Measurements from ENCODE around the gene ABL2.
"Not testable (repeated sequence)": the region's sequence is repeated elsewhere in the genome, so short reads cannot be mapped to it uniquely, and the experiment has no call there.

ABL2 gene

GRCh38 chr1:179167418-179167777 is 62.1 kb downstream of the ABL2 start:
- DNase-seq: no peak

DNA sequence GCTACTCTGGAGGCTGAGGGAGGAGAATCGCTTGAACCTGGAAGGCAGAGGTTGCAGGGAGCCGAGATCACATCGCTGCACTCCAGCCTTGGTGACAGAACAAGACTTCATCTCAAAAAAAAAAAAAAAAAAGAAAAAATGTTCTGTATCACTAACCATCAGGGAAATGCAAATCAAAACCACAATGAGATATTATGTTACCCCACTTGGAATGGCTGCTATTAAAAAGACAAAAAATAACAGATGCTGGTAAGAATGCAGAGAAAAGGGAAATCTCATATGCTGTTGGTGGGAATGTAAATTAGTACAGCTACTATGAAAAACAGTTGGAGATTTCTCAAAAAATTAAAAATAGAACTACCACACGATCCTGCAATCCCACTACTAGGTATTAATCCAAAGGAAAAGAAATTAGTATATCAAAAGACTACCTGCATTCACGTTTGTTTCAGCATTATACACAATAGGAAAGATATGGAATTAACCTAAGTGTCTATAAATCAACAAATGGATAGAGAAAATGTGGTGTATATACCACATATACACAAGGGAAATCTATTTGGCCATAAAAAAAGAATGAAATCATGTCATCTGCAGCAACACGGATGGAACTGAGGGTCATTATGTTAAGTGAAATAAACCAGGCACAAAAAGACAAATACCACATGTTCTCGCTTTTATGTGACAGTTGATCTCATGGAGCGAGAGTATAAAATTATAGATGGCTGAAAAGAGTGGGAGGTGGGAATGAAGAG is 62.6 kb downstream of the ABL2 start:
- no peak for DNase-seq

GRCh38 chr1:179164494-179164893 is 65.0 kb downstream of the ABL2 start:
- DNase-seq: no peak

DNA sequence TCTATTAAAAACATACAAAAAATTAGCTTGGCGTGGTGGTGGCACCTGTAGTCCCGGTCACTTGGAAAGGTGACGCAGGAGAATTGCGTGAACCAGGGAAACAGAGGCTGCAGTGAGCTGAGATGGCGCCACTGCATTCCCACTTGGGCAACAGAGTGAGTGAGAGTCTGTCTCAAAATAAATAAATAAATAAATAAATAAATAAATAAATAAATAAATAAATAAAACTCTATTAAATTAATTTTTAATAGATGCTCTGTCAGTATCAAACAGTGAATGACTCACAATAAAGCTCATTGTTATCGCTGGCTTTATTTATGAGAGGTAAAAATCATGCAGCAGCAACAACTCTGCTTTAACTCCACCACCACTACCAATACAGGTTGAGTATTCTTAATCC is 72.8 kb downstream of the ABL2 start:
- DNase-seq: no peak

- DNase-seq: no peak
These were observed 73.5 kb downstream of the ABL2 start for GRCh38 chr1:179156026-179156425.

GRCh38 chr1:179155615-179156014 is 73.9 kb downstream of the ABL2 start:
- DNase-seq: no peak

- DNase-seq: no peak
These were observed 75.0 kb downstream of the ABL2 start for GRCh38 chr1:179154437-179154836.

DNA sequence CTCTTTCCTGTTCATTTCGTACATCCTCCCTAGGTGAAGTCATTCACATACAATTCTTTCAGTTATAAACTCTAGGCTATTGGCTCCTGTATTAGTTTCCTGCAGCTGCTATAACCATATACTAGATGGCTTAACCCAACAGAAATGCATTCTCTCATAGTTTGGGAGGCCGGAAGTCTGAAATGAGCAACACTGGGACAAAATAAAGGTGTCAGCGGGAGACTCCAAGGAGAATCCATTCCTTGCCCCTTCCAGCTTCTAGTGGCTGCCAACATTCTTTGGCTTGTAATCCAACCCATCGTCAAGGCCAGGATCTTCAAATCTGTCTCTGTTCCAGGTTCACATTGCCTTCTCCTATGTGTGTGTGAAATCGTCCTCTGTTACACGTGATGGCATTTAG is 76.3 kb downstream of the ABL2 start:
- no peak for DNase-seq

DNA sequence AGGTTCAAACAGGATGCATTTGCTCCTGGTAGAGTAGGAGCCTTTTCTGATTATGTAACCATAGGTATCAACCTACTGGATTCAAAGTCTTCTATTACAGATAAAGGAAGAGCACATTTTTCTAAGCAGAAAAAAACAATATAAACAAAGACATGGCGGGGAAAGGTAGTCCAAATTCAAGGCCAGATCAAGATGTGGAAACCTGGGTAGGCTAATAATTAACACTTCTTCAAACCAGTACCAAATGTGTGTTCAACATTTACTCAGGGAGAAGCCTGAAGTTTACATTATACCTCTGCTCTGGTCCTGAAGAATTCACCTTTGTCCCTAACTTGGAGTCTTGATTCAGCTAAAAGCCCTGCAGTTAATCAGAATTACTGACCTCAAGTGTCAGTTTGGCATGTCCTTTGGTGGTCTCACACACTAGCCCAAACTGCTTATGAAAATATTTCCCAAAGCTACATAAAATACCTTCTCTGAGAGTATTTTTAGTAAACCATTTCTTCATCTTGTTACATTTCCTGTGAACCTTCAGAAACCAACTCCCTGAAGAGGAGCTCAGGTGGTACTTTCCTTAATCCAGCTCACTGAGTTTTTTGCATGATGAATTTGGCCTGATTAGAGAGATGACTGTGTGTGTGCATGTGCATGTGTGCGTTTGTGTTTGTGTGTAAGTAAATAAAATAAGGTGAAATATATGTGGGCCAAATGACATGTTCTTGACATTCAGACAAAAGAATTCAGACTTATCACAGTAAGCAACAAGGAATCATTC is 77.4 kb downstream of the ABL2 start:
- DNase-seq: no peak

- DNase-seq: no peak
These were observed 82.6 kb downstream of the ABL2 start for GRCh38 chr1:179146911-179147310.

- DNase-seq: no peak
These were observed 83.0 kb downstream of the ABL2 start for GRCh38 chr1:179146476-179146875.

- DNase-seq: no peak
These were observed 84.0 kb downstream of the ABL2 start for GRCh38 chr1:179145521-179145920.

DNA sequence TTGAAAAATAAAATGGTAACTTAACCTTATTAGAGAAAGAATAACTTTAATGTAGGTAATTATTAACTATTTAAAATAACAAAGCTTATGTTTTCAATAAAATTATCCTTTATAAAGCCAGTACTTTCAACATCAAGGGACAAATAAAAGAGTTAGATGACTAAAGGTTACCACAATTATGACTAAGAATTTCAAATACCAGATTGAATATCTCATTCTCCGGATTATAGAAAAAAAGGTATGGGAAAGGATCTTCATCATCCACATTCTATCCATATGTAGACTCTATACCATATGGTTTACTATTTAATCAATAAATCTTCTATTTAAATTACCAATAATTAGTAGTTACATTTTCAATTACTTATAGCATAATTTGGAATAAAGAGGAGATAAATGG is 84.9 kb downstream of the ABL2 start:
- no peak for DNase-seq

- no peak for DNase-seq
These were observed 86.2 kb downstream of the ABL2 start for GRCh38 chr1:179143322-179143721.

DNA sequence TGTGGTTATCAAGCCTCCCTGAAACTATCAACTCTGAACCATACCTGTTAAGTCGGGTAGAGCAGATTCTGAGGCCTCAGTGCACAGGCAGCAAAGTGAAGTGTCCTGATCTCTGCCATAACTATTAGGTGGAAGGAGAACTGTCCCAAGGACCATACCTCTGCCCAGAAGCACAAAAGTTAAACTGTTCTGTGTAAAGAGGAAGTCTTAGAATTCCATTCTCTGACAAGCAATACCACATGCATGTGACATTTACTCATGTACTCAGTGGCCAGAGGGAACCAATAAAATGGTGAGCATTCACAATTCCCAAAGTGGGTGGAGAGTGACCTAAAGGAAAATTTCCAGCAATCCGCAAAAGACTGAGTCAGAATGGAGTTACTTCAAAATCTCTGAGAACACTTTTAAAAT is 86.6 kb downstream of the ABL2 start:
- no peak for DNase-seq

DNA sequence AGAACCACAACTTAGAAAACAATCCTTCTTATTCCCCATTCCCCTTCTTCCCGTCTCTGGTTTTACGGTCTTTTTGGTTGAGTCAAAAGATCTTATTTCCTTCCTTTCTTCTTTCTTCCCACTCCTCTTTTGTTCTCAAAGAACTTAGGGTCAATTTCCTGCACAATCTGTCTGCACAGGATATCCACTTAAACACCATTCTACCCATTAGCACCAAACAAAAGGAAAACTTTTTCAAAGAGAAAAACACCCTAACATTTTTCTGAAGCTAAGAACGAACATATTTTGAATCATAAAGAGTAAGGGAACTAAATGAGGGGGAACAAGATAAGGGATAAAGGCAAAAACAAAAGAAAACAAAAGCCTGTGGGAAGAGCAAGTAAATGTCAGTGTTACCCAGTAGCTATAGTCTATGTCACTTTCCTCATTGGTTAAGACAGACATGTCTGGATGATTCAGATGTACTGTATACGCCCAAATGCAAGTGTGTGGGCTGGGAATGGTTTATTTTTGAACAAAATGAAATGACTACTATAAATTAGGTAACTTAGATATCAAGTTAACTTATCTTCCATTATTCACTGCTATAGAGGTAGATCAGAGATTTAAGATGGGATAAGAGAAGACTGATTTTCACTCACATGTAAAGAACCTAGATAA is 87.8 kb downstream of the ABL2 start:
- DNase-seq: no peak

DNA sequence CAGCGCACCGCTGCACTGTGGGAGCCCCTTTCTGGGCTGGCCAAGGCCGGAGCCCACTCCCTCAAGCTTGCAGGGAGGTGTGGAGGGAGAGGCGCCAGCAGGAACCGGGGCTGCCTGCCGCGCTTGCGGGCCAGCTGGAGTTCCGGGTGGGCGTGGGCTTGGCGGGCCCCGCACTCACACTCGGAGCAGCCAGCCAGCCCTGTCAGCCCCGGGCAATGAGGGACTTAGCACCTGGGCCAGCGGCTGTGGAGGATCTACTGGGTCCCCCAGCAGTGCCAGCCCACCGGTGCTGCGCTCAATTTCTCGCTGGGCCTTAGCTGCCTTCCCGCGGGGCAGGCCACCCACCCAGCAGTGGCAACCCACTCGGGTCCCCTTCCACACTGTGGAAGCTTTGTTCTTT is 90.7 kb downstream of the ABL2 start:
- not testable (repeated sequence) for DNase-seq

DNA sequence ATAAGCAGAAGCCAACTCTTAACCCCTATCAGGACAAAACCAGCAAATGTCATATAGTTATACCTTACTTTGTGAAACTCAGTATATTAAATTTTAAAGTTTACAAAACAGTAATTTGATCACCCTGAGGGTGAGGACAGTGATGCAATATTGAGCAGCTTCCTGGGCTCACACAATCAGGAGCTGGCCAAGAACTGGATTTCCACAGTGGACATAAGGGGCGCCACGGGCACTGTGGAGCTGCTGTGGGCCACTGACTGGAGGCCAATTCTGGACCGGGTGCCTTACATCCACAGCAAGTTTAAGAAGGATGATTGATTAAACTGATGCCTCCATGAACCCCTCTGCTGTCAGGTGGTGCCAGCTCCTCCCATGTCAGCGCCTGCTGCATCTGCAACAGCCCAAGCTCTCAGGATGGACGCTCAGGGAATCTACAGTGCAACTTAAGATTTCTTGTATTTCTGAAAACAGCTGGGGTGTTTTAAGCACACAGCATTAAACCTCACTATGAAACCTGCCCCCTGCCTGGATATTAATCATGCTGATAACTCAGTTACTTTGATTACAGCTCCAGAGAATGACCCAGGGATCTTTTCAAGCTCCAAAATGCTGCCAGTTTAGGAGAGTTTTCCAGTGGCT is 91.7 kb downstream of the ABL2 start:
- DNase-seq: no peak

- not testable (repeated sequence) for DNase-seq
These were observed 93.8 kb downstream of the ABL2 start for GRCh38 chr1:179135707-179136106.

DNA sequence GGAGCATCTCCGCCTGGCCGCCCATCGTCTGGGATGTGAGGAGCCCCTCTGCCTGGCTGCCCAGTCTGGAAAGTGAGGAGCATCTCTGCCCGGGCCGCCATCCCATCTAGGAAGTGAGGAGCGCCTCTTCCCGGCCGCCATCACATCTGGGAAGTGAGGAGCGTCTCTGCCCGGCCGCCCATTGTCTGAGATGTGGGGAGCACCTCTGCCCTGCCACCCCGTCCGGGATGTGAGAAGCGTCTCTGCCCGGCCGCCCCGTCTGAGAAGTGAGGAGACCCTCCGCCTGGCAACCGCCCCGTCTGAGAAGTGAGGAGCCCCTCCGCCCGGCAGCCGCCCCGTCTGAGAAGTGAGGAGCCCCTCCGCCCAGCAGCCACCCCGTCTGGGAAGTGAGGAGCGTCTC is 94.3 kb downstream of the ABL2 start:
- not testable (repeated sequence) for DNase-seq

- no peak for DNase-seq
These were observed 99.6 kb downstream of the ABL2 start for GRCh38 chr1:179129702-179130473.

GRCh38 chr1:179128520-179128919 is 101.0 kb downstream of the ABL2 start:
- no peak for DNase-seq
